PC-3 (cell line): ENCODE results near the gene DNLZ. TPM values are rescaled to one million over a fixed set of nuclear protein-coding genes. Genes with fewer than 3 reads are reported as not detected.

ENCODE experiments used
- ATAC-seq: fragments of 200-7000 bp; cut with Tn5 transposase; 2 replicates; pipeline ENCODE4 v1.9.1; 2020; ENCODE audit warnings: mild to moderate bottlenecking, moderate library complexity
- BruUV-seq: library from RNA; stranded (reverse); fragments of 400-500 nt; replicated peaks from 2 replicates; lab custom pipeline; 2021; lab: Mats Ljungman, UMichigan
- CTCF ChIA-PET: fragments of 300-600 bp; sonication (Branson Sonifier 250); formaldehyde crosslinking; loops from one replicate; lab custom pipeline; 2022; ENCODE audit warnings: antibody characterized with exemption; lab: Charles Lee
- POLR2A ChIA-PET: fragments of 300-600 bp; sonication (Branson Sonifier 250); formaldehyde crosslinking; loops from one replicate; lab custom pipeline; 2022; ENCODE audit warnings: antibody characterized with exemption; ENCODE audit not compliant: unreplicated experiment; lab: Charles Lee
- DNase-seq: peaks from one replicate; pipeline ENCODE4 v3.0.0-alpha.2; 2015
- H2AFZ ChIP-seq: fragments of 300-600 bp; sonication (generic); 2 replicates; pipeline ENCODE4 v1.6.0; 2016; ENCODE audit warnings: antibody characterized with exemption, low read length
- H3F3A ChIP-seq: fragments of 300-600 bp; sonication (generic); one replicate; pipeline ENCODE4 v1.6.0; 2017; ENCODE audit warnings: antibody characterized with exemption, low read length, control low read depth, mild to moderate bottlenecking; ENCODE audit not compliant: unreplicated experiment
- H3K27ac ChIP-seq: fragments of 300-600 bp; sonication (generic); 2 replicates; pipeline ENCODE4 v1.5.1; 2016; ENCODE audit warnings: mild to moderate bottlenecking, low read length
- H3K27me3 ChIP-seq: fragments of 300-600 bp; sonication (generic); 2 replicates; pipeline ENCODE4 v1.6.1; 2016; ENCODE audit warnings: low read length, mixed read lengths
- H3K36me3 ChIP-seq: fragments of 300-600 bp; sonication (generic); 2 replicates; pipeline ENCODE4 v1.6.1; 2016; ENCODE audit warnings: low read depth, mixed run types, low read length, mixed read lengths
- H3K4me1 ChIP-seq: fragments of 300-600 bp; sonication (generic); 2 replicates; pipeline ENCODE4 v1.5.1; 2016; ENCODE audit warnings: low read length; ENCODE audit not compliant: insufficient read depth
- H3K4me2 ChIP-seq: fragments of 300-600 bp; sonication (generic); 2 replicates; pipeline ENCODE4 v1.6.0; 2016; ENCODE audit warnings: low read length
- H3K4me3 ChIP-seq: fragments of 300-600 bp; sonication (generic); 2 replicates; pipeline ENCODE4 v1.5.1; 2016; ENCODE audit warnings: mild to moderate bottlenecking, low read length, mixed read lengths
- H3K79me2 ChIP-seq: fragments of 300-600 bp; sonication (generic); 2 replicates; pipeline ENCODE4 v1.6.1; 2017; ENCODE audit warnings: low read length, mixed read lengths
- H3K9ac ChIP-seq: fragments of 300-600 bp; sonication (generic); 2 replicates; pipeline ENCODE4 v1.6.0; 2016; ENCODE audit warnings: mild to moderate bottlenecking, low read length
- H3K9me2 ChIP-seq: fragments of 300-600 bp; sonication (generic); replicated peaks from 2 replicates; pipeline ENCODE4 v1.6.1; 2016; ENCODE audit warnings: mixed run types, low read length, mixed read lengths
- H3K9me3 ChIP-seq: fragments of 300-600 bp; sonication (generic); 2 replicates; pipeline ENCODE4 v1.6.1; 2016; ENCODE audit warnings: low read length, mixed read lengths
- H4K20me1 ChIP-seq: fragments of 300-600 bp; sonication (generic); 2 replicates; pipeline ENCODE4 v1.6.1; 2016; ENCODE audit warnings: low read length, mixed read lengths
- EZH2 ChIP-seq: fragments of 300-600 bp; sonication (generic); IDR thresholded peaks from one replicate; pipeline ENCODE4 v1.6.1; 2017; ENCODE audit warnings: antibody characterized with exemption, mild to moderate bottlenecking, low read length; ENCODE audit not compliant: unreplicated experiment
- EZH2phosphoT487 ChIP-seq: fragments of 300-600 bp; sonication (generic); IDR thresholded peaks from 2 replicates; pipeline ENCODE4 v1.6.1; 2018; ENCODE audit warnings: mild to moderate bottlenecking, antibody characterized with exemption, low read length, borderline replicate concordance
- intact Hi-C: fragments of 100-400 bp; cut with micrococcal nuclease; formaldehyde crosslinking; loops from 2 replicates; pipeline ENCODE4 v1.9.0; 2023
- total RNA-seq: library from RNA; depleted of rRNA; stranded (reverse); fragments of >200 nt; gene quantifications from 2 replicates; pipeline ENCODE4 v1.2.3, GENCODE V29; 2014
- TF ChIP-seq, protein P1 (sequence below): fragments of 300-600 bp; sonication (generic); conservative IDR thresholded peaks from 2 replicates; pipeline ENCODE4 v1.5.1; 2017; ENCODE audit warnings: antibody characterized with exemption, low read depth, mild to moderate bottlenecking, low read length

Gene DNLZ
- total RNA-seq, 1 experiment from 2014 or later, result 51.4 TPM

- Histone ChIP-seq H4K20me1 (no peaks in the 10 kb centered on the region), H3K27ac (no peak overlapping the region), H3F3A (no peaks in the 10 kb centered on the region), H3K27me3 (no peaks in the 10 kb centered on the region), H3K9me2 (no peaks in the 10 kb centered on the region), H3K9ac (no peak overlapping the region), H3K4me2 (no peak overlapping the region), H3K36me3 (no peaks in the 10 kb centered on the region), H3K79me2 (no peaks in the 10 kb centered on the region), H2AFZ (no peak overlapping the region), H3K4me3 (no peak overlapping the region), H3K9me3 (no peaks in the 10 kb centered on the region), H3K4me1 (peaks cover 9% of the 10 kb centered on the region; the same call in 1 of the 2 replicates)
- TF ChIP-seq EZH2phosphoT487 (no peak), EZH2 (no peak)
- TF ChIP-seq, protein P1, sequence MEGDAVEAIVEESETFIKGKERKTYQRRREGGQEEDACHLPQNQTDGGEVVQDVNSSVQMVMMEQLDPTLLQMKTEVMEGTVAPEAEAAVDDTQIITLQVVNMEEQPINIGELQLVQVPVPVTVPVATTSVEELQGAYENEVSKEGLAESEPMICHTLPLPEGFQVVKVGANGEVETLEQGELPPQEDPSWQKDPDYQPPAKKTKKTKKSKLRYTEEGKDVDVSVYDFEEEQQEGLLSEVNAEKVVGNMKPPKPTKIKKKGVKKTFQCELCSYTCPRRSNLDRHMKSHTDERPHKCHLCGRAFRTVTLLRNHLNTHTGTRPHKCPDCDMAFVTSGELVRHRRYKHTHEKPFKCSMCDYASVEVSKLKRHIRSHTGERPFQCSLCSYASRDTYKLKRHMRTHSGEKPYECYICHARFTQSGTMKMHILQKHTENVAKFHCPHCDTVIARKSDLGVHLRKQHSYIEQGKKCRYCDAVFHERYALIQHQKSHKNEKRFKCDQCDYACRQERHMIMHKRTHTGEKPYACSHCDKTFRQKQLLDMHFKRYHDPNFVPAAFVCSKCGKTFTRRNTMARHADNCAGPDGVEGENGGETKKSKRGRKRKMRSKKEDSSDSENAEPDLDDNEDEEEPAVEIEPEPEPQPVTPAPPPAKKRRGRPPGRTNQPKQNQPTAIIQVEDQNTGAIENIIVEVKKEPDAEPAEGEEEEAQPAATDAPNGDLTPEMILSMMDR, result no peak
- no peak for DNase-seq
- CTCF ChIA-PET, result no interaction called here
- BruUV-seq, result no TSS peak
- POLR2A ChIA-PET, result no interaction called here
- intact Hi-C loops, result no loop called here
- ATAC-seq, result no peak
Measured at GRCh38 chr9:136364942-136365774, 1.6 kb upstream of the DNLZ start.

DNA sequence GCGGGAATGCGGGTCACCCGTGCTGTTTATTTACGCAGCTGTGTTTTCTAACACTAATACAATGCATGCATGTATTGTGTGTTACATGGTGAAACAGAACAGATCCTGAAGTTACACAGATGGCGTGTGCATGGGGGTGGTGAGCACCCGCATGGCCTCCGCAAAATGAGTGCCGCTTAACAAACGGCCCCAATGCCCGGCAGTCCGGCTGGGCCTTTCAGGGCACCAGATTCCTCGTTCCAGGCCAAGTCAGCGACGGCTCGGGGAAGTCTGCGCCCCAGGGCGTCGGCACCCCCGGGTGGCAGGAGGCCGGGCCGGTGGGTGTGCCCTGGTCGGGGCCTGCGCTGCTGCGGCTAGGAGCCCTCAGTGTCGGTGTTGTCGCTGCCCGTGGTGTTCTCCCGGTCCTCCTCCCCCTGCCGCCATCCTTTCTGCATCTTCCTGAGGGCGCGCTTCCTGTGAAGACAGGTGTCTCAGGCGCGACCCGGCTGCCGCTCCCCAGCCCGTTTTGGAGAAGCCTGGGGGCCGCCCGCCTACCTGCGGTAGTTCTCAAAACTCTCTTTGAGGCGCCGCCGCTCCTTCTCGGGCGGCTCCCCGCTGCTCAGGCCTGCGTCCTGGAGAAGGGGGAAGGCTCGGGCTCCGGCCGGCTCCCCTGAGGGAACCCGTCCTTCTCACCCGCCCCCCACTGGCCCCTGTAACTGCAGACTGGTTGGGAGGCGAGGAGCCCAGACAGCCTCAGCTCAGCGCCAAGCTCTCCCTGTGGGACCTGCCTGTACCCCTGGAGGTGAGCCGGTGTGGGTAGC lies 605 bp upstream of the DNLZ start:
- ATAC-seq, result no peak
- Histone ChIP-seq H3K27me3 (no peaks in the 10 kb centered on the region), H3K79me2 (no peaks in the 10 kb centered on the region), H3K27ac (no peak overlapping the region), H3F3A (no peaks in the 10 kb centered on the region), H3K4me2 (peak overlapping the region; percentile 50), H3K36me3 (no peaks in the 10 kb centered on the region), H3K9me3 (no peaks in the 10 kb centered on the region), H3K4me1 (peaks cover 9% of the 10 kb centered on the region; the same call in 1 of the 2 replicates), H3K9me2 (no peaks in the 10 kb centered on the region), H2AFZ (no peak overlapping the region), H3K9ac (no peak overlapping the region), H3K4me3 (peak overlapping the region; percentile 71; the same call in 1 of the 2 replicates), H4K20me1 (no peaks in the 10 kb centered on the region)
- CTCF ChIA-PET, result interaction anchor here (0.6 kb wide), 1 partner anchor 121 kb away, joined by 3 read pairs; no protein-coding TSS in a partner anchor
- intact Hi-C loops, result loop anchor here (2.0 kb wide), 1 partner anchor 19 kb away; no protein-coding TSS in a partner anchor
- no peak for TF ChIP-seq EZH2
- TF ChIP-seq, protein P1, result no peak
- TF ChIP-seq EZH2phosphoT487, result no peak
- TSS peak; percentile 51 for BruUV-seq
- no peak for DNase-seq
- POLR2A ChIA-PET, result interaction anchor here (0.6 kb wide), 1 partner anchor 18 kb away, joined by 3 read pairs; no protein-coding TSS in a partner anchor
